SKM-1 (cell line): Measurements from ENCODE around the gene PHACTR1.
A peak's percentile ranks its signal among the peaks of the same experiment; 100 is the strongest.

ENCODE experiments used
- DNase-seq: peaks from one replicate; lab custom pipeline; 2025; ENCODE audit not compliant: unreplicated experiment; lab: John Stamatoyannopoulos, UW

PHACTR1 gene

DNA sequence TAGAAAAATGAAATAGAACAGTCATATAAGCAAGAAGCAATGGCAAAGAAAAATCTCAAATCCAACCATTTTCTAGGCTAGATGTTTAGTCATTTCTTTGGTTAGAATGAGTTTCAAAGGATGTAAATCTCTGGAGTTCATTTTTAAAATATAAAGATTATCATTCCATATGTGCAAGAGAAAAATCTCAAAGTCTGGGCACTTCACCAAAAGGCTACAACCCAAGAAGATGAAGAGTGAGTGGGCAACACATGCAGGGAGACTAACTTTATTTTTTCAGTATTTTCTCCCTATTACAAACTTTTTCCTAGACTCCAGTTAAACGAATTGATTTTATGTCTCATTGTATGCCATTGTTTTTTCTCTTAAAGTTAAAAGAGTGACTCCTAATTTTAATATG, 83.6 kb downstream of the PHACTR1 start:
- DNase-seq: no peak

DNA sequence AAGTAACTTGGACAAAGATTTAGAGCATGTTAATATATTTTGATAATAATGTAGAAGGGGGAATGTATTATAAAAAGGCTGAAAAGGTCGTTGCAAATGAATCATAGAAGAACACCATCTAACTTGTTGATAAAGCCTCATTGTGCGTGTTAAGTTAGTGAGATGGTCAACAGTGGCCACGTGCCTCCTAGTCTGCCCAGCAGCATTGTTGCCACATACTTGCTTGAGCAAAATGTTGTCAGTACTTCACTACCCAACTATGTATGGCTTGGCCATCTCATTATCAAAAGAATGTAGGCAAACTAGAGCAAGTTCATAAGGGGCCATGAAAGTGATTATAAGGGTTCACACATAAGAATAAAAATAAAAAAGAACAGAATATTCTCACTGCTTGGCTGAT, 84.6 kb downstream of the PHACTR1 start:
- DNase-seq: no peak

DNA sequence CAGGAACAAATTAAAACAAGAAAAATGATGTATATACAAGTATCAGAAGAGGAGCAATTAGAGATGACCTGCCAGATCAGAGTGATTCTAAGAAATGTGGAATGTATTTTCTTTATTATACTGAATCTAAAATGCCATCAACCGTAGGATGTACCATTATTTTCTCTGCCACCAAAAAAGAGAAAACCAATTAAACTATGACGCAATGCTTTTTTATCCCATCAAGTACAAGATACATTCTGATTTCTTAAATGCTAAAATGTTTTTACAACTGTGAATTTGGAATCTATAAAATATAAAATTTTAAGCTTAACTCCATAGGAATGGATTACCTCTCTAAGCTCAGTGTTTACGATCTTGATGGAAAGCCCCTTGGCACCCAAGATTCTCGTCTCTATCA, 85.9 kb downstream of the PHACTR1 start:
- DNase-seq: no peak

DNA sequence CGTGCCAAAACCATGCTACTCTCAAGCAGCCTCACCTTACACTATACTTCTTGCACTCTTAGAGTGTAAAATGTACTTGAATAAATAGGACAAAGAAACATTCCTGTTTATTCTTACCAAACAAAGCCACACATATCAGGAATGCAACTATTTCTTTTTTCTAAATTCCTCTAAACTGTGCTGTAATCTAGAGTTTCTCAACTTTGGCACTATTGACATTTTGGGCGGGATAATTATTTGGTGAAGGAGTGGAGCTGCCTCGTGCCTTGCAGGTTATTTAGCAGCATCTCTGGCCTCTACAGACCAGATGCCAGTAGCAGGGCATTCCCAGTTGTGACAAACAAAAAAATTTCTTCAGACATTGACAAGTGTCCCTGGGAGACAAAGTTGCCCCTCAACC, 86.9 kb downstream of the PHACTR1 start:
- no peak for DNase-seq

DNA sequence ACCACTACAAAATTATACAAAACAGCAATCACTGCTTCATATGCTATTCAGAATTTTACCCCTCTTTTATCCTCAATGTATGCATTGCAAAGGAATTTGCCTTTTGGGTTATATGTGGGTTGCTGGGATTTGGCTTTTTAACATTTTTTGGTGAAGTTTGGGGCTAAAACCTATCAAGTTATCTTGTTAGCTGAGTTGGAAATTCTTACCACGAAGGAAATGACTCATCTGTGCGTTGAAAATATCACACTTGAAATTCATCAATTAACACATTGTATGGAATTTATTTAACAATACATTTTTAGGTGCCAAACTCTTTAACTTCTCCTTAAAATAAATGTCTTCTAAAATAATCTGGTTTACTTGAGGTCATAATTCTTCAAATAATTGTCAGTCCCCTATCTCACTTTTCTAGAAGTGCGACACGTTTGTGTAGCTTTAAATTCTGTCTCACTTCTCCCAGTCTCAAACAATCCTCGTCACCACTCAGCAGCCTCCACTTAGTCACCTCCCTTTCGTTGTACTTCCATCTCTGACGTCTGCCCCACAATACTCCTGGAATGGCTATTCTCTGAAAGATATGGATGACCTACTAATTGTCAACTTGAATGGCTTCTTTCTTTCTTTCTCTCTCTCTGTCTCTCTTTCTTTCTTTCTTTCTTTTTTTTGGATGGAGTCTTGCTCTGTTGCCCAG, 88.5 kb downstream of the PHACTR1 start:
- no peak for DNase-seq

DNA sequence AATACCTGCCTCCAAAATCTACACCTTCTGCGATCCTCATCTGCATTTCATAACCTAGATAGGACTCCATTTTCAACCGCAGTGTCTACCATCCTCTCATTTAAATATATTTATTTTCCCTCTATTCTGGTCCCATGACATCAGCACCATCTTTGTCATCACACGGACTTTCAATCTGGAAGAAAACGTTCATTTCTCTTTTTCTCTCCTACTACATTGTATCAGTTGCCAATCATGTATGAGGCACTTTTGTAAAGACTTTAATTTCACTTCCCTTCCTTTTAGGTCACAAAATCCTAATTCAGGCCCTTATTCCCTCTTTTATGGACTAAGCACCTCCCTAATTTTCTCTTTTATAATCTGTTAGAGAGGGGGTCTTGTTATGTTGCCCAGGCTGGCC, 89.6 kb downstream of the PHACTR1 start:
- no peak for DNase-seq

DNA sequence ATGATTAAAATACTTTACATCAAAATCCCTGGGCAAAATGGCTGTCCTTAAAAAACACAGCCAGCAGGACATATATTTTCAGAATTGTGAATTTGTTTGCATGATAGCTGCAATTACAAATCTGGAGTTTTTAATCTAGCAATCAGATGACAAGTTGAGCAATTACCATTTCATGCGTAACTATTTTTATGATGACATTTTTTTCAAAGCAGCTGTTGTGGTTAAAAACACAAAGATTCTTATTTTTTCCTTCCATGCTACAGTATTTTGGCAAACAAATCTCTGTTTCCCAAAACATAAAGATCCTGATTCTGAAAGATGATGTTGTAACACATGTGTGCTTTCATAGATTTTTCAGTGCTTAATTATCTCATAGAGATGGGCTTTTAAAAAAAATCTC, 90.2 kb downstream of the PHACTR1 start:
- DNase-seq: no peak

DNA sequence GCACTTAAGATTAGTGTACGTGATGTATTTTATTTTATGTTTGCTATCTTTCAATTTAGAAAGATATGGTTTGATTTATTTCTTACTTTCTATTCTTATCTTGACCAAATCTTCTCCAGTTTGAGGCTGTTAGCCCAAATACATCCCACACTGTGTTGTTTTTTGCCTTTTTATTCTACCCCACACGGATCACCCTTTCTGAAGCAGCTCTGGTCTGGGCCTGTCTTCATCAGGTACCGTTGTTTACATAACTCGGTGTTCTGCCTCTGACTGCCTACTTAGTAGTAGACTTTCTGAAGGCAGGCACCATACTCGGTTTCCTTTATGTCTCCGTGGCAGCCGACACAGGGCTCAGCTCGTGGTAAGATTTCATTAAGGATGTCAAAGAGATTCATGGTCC, 95.0 kb downstream of the PHACTR1 start:
- no peak for DNase-seq

DNA sequence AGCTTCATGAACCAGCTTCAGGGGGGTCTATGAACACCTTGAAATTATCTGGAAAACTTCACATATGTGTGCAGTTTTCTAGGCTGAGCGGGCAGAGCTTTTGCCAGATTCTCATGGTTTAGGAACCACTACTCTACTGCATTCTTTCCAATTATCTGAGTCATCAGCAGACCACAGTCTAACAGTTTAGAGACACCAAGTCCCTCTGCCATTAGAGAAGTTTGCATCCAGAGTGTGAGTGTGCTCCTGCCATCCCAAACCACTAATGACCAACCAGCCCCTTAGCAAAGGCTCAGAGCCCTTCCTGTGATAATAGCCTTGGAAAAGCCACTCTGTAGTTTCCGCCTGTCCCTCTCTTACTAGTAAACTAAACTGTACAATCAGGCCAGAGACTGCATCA, 96.8 kb downstream of the PHACTR1 start:
- no peak for DNase-seq

DNA sequence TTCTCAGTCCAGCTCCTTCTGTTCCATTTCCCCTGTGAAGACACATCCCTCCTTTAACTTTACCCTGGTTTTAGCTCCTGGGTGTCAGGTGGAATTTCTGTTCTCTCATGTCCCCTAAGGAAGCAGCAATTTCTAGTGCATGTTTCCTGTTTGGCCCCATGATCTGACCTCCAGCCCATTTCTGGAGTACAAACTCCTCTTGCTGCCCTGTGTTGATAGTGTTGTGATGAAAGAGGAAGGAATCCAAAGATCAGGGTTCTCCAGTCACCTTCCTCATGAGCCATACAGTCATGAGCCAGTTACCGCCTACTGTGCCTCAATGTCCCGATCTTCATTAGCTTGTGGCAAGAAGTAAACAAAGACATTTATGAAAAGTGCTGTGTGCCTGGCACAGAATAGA, 97.4 kb downstream of the PHACTR1 start:
- no peak for DNase-seq

DNA sequence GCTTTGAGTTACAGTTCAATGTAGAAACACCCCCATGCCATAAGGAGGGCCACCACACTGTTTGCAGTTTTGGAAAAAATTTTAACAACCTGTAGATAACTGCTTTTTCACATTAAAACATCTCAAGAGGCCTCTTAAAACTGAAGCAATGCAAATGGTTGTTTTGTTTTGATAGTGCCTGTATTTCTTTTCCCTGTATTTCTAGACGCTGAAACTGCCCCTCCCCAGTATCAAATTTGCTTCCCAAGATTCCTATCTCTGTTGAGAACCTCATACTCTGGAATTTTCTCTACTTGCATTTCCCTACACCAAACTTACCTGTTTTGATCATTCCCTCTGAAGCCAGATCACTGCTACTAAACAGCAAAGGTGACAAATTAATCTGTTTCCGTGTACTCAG, 98.5 kb downstream of the PHACTR1 start:
- no peak for DNase-seq

DNA sequence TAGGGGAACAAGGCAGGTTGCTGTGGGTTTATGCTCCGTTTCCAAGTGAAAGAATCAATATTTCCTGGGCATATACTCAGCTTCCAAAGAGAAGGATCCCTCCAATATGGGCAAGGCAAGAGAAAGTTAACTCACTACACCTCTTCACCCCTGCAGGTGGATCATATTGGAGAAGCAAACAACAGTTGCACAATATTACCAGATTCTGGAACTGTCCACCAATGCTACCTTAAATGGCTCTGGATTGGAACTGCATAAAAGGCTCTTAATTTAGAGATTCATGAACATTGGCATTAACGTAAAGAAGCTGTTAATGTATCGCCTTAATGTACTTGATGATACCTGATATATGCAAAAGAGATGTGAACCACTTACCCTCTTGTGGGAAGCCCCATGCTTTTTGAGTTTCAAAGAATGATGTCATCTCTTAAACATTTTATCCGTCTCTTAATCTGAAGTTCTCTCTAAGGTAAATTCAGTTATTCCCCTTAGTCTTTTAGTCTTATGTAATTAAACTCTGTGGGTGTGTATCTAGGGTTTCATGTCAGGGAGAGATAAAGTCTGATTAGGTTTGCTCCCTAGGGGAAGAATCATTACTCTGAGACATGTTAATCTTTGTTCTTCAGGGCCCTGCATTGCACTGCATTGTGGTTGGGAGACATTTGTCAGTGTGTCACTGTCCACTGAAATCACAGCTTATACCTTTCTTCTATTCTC, 99.5 kb downstream of the PHACTR1 start:
- DNase-seq: no peak

DNA sequence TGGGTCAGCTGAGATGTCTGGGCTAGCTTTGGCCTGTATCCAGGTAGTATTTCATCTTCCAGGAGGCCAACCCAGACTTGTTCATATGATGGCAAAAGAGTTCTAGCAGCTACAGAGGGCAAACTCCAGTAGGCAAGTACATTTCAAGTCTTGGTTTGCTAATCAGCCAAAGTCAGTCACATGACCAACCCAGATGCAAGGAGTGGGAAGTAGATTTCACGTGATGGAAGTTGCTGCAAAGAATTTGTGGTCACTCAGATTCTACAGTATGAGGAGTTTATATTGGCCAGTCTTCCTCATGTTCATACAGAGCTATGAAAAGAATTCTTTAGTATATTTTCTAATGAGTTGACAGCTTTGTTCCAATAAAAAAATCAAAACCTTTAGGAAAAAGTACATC, 101.8 kb downstream of the PHACTR1 start:
- no peak for DNase-seq

DNA sequence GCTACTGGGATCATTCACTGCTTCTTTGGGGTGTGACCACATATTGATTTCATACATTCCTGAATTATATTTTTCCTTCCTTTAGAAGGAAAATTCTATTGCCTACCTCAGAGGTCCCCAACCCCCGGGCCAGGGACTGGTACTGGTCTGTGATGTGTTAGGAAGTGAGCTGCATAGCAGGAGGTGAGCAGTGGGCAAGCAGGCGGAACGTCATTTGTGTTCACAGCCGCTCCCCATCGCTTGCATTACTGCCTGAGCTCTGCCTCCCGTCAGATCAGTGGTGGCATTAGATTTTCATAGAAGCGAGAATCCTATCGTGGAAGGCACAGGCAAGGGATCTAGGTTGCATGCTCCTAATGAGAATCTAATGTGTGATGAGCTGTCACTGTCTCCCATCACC, 107.3 kb downstream of the PHACTR1 start:
- no peak for DNase-seq

DNA sequence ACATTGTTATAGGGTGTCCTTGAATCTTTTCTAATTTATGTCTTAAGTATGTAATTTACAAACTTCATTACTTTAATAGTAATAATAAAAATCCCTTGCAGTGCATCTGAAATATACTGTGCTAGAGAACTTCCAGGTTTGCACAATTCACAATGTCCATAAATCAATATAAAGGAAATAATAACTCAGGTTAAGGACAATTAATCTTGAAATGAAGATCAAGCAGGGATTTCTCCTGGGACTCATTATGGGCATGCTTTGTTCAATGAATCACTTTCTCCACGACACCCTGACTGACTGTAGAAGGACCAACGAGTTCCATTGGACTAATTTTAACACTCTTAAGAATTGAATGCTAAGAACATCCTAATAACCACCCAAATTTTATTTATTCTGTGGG, 110.0 kb downstream of the PHACTR1 start:
- no peak for DNase-seq

DNA sequence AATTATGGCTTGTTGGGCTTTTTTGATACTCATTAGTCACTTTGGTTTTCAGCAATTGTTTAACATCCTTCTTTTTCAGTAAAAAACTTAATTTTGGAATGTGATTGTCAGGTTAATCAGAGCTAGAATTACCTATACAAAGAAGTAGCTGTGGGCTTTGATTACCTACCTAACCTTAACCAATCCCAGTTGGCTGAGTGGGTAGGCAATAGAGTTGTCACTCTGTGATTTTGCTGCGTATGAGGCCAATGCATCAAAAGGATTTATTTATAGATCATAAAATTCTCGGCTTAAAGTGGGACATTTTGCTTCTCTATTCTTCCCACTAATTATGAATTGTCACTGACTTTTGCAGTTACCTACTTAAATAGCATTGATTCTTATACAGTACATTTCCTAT, 111.4 kb downstream of the PHACTR1 start:
- DNase-seq: no peak

DNA sequence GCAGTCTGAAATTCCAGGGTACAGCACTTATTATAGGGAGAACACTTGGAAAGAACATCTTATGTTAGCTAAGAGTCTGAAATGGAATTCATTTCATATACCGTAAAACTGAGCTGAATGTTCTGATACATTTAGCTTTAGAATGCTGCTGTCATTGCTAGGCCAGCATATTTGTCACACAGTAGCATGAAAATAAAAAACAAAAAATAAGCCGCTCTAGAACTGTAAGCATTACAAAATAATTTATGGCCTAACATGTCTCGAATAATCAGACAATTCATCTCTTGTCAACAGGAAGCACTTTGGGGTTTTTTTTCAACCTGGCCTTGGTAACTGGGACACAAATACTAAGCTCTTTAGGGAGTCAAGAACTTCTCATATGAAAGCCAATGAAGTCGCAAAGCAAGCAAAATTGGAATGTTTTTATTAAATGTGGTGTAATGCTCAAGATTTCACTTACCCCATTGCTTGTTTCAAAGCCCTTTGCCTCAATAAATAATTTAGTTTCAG, 115.7 kb downstream of the PHACTR1 start:
- no peak for DNase-seq

DNA sequence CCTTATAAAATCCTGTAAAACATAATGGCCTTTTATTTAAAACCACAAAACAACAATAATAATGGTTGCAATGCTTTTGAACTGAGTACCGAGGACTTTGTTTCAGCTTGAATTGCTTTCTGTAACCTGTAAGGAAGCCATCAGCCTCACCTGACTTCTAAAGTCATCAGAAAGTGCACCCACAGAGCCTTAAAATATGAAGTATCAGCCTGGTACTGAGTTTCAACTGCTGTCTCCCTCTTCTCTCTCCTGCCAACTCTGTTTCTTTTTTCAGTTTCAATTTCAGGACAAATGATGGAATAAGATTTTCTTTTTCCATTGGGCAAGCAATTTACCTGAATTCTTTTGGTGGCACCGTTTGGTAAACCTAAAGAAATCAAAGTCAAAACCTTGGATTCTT, 119.4 kb downstream of the PHACTR1 start:
- DNase-seq: no peak

DNA sequence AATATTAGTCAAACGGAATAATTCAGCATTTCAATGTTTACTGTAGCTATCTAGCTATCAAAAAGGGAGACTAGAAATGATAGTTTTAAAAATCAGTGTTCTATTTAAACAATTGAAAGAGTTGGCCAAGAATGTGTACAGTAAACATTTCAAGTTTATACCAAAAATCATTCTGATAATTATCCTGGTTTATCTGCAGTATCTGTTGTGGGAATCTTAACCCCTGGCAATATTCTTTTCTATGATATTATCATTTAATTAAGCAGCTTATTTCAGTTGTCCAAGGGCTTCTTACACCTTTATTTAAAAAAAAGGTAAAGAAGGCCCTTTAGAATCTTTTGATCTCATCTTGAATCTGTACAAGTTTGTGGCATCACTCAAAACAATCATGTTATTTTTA, 125.1 kb downstream of the PHACTR1 start:
- DNase-seq: no peak

DNA sequence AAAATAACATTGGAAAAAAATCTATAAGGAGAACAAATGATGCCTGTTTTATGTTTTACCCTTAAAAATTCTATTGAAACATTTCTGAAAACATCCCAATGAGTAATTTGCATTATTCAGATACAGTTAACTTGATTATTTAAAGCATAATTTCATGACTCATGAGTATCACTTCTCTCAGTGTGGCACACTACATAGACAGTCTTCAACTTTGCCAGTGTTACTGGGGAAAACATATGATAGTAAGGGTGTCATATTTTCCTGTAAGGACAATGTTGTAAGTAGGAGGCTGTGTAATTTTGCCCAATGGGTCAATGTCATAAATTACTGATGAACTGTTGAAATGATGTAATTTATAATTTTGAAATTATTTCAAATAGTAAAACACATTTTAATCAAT, 125.5 kb downstream of the PHACTR1 start:
- no peak for DNase-seq

DNA sequence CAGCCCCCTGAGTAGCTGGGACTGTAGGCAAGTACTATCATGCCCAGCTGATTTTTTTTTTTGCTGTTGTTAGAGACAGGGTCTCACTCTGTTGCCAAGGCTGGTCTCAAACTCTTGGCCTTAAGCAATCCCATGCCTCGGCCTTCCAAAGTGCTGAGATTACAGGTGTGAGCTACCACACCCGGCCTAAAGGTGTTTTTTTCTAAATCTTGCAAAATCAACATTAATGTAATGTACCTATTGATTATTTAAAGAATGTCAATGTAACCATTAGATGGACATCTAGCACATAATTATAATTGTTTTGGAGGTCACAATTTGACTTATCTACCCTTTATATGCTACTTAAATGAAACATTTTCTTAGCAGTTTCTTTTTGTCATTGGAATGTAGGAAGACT, 126.1 kb downstream of the PHACTR1 start:
- DNase-seq: no peak

DNA sequence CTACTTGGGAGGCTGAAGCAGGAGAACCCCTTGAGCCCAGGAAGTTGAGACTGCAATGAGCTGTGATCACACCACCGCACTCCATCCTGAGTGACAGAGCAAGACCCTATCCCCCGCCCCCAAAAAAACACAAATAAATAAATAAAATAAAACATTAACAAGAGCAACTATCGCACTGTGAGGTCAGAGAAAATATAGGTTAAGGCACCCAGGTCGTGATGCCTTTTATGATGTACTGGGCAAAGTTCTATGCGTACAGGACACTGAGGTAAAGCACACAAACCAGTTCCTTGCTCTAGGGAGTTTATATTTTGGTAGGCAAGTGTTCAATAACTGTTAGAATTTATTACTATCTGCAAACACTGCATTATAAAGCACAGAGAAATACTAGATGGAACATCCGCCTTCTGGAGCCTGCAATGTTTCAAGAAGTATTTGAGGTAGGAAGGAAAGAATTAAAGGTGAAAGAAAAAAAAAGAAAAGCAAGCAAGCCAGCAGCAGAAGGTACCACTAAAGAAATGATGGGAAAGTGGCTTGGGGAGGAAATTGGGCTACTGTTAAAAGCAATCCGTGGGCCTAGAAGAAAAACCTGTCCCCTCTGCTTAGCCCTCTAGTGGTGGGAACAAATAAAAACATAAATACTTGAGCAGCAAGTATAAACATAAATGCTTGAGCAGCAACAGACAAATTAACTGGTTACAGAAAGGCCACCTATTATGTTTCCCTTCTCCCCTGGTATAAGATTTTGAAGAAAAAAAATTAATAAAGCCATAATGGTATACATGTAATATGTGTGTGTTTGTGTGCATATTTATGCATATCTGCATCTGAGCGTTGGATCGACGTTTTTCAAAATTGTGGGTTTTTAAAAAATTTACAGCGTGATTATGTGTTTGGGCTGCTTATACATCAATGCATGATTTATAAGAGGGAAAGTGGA, 128.0 kb downstream of the PHACTR1 start:
- peak; percentile 23 for DNase-seq
